NCI-H2196 treated with DMSO at 0.1 percent for 48 hours (cell line): ENCODE results near the gene CEBPE.

Experiments used
- DNase-seq: peaks from one replicate; lab custom pipeline; 2025; ENCODE audit not compliant: unreplicated experiment; lab: John Stamatoyannopoulos, UW

CEBPE gene

GRCh38 chr14:23118506-23119362 is at the start of gene CEBPE:
CEBPE (minus strand) TSS chr14:23119255; CDS start chr14:23119091, 164 bp downstream.
- DNase-seq = no peak

GRCh38 chr14:23168246-23168645 is 49.2 kb upstream of the CEBPE start:
- DNase-seq = no peak

GRCh38 chr14:23167116-23167847 is 48.2 kb upstream of the CEBPE start:
- no peak for DNase-seq

- DNase-seq = no peak
Observed at GRCh38 chr14:23164949-23165348, 45.9 kb upstream of the CEBPE start.

GRCh38 chr14:23164250-23164649 is 45.2 kb upstream of the CEBPE start:
- DNase-seq = no peak

- no peak for DNase-seq
Observed at GRCh38 chr14:23163830-23164229, 44.8 kb upstream of the CEBPE start.

GRCh38 chr14:23162800-23163199 is 43.7 kb upstream of the CEBPE start:
- no peak for DNase-seq

- no peak for DNase-seq
Observed at GRCh38 chr14:23162005-23162404, 43.0 kb upstream of the CEBPE start.

GRCh38 chr14:23160924-23161522 is 42.0 kb upstream of the CEBPE start:
- DNase-seq = peak; percentile 47

GRCh38 chr14:23159532-23159931 is 40.5 kb upstream of the CEBPE start:
- no peak for DNase-seq

- DNase-seq = no peak
Observed at GRCh38 chr14:23158779-23159178, 39.7 kb upstream of the CEBPE start.

- DNase-seq = peak; percentile 62
Observed at GRCh38 chr14:23154964-23155587, 36.0 kb upstream of the CEBPE start.

- DNase-seq = no peak
Observed at GRCh38 chr14:23153851-23154796, 35.1 kb upstream of the CEBPE start.

GRCh38 chr14:23151342-23151741 is 32.3 kb upstream of the CEBPE start:
- no peak for DNase-seq

- no peak for DNase-seq
Observed at GRCh38 chr14:23149745-23150144, 30.7 kb upstream of the CEBPE start.

- no peak for DNase-seq
Observed at GRCh38 chr14:23148591-23149249, 29.7 kb upstream of the CEBPE start.

GRCh38 chr14:23147676-23148075 is 28.6 kb upstream of the CEBPE start:
- DNase-seq = no peak

GRCh38 chr14:23146980-23147379 is 27.9 kb upstream of the CEBPE start:
- no peak for DNase-seq

- no peak for DNase-seq
Observed at GRCh38 chr14:23146351-23146910, 27.4 kb upstream of the CEBPE start.
